OCI-LY1 (cell line): ENCODE measurements around the gene LAMA5.

Experiments
- H2AFZ ChIP-seq: fragments of 200-600 bp; sonication (generic), shearing (Covaris generic); 2 replicates; pipeline ENCODE4 v1.6.0; 2014; ENCODE audit warnings: antibody characterized with exemption, mild to moderate bottlenecking, low read length
- H3F3A ChIP-seq: fragments of 200-600 bp; sonication (generic), shearing (Covaris generic); 2 replicates; pipeline ENCODE4 v1.6.0; 2014; ENCODE audit warnings: mild to moderate bottlenecking, antibody characterized with exemption, low read length, moderate library complexity; ENCODE audit not compliant: insufficient read depth
- H3K27ac ChIP-seq: fragments of 200-600 bp; sonication (generic); 2 replicates; pipeline ENCODE4 v1.5.1; 2014; ENCODE audit warnings: low read length, mixed run types, mild to moderate bottlenecking, low read depth; ENCODE audit not compliant: poor library complexity, severe bottlenecking
- H3K27me3 ChIP-seq: fragments of 200-600 bp; sonication (generic); 2 replicates; pipeline ENCODE4 v1.6.0; 2014; ENCODE audit warnings: antibody characterized with exemption, mild to moderate bottlenecking, low read length, moderate library complexity; ENCODE audit not compliant: insufficient read depth
- H3K36me3 ChIP-seq: fragments of 200-600 bp; sonication (generic); 2 replicates; pipeline ENCODE4 v1.6.1; 2014; ENCODE audit warnings: mild to moderate bottlenecking, antibody characterized with exemption, low read length, moderate library complexity, mixed read lengths; ENCODE audit not compliant: insufficient read depth
- H3K4me1 ChIP-seq: fragments of 200-600 bp; sonication (generic); 2 replicates; pipeline ENCODE4 v1.5.1; 2014; ENCODE audit warnings: mild to moderate bottlenecking, low read length, moderate library complexity; ENCODE audit not compliant: insufficient read depth, severe bottlenecking
- H3K4me2 ChIP-seq: fragments of 200-600 bp; sonication (generic), shearing (Covaris generic); 2 replicates; pipeline ENCODE4 v1.6.1; 2014; ENCODE audit warnings: low read length
- H3K4me3 ChIP-seq: fragments of 200-600 bp; sonication (generic); 2 replicates; pipeline ENCODE4 v1.5.1; 2014; ENCODE audit warnings: low read length, low read depth, mild to moderate bottlenecking, mixed read lengths; ENCODE audit not compliant: poor library complexity, severe bottlenecking
- H3K79me2 ChIP-seq: fragments of 200-600 bp; shearing (Covaris generic); 2 replicates; pipeline ENCODE4 v1.6.1; 2016; ENCODE audit warnings: mixed run types, low read length, mixed read lengths; ENCODE audit not compliant: insufficient read depth
- H3K9ac ChIP-seq: fragments of 200-600 bp; sonication (generic), shearing (Covaris generic); 2 replicates; pipeline ENCODE4 v1.6.1; 2014; ENCODE audit warnings: mild to moderate bottlenecking, low read length, mixed read lengths
- H3K9me2 ChIP-seq: fragments of 200-600 bp; sonication (generic), shearing (Covaris generic); 2 replicates; pipeline ENCODE4 v1.6.1; 2014; ENCODE audit warnings: low read depth, mild to moderate bottlenecking, low read length, mixed read lengths
- H3K9me3 ChIP-seq: fragments of 200-600 bp; shearing (Covaris generic); 2 replicates; pipeline ENCODE4 v1.6.1; 2014; ENCODE audit warnings: low read length, mixed read lengths
- H4K20me1 ChIP-seq: fragments of 200-600 bp; sonication (generic), shearing (Covaris generic); 2 replicates; pipeline ENCODE4 v1.6.0; 2016; ENCODE audit warnings: mild to moderate bottlenecking, low read length; ENCODE audit not compliant: insufficient read depth
- EZH2 ChIP-seq: fragments of 200-600 bp; sonication (generic), shearing (Covaris generic); IDR thresholded peaks from 2 replicates; pipeline ENCODE4 v1.8.0; 2017; ENCODE audit warnings: borderline replicate concordance, mixed run types, mild to moderate bottlenecking, antibody characterized with exemption, low read length, moderate library complexity, mixed read lengths
- TF ChIP-seq, protein P1 (sequence below): fragments of 200-600 bp; sonication (generic), shearing (Covaris generic); IDR thresholded peaks from 2 replicates; pipeline ENCODE4 v1.5.1; 2017; ENCODE audit warnings: mild to moderate bottlenecking, antibody characterized with exemption, low read length, moderate library complexity, mixed read lengths

The LAMA5 gene

GRCh38 chr20:62386383-62387218, 19.5 kb upstream of the LAMA5 start, which contains the start of gene RPS21:
Gene RPS21 (plus strand): TSS chr20:62387103. CDS start chr20:62387339, 236 bp downstream.
- H3K27ac ChIP-seq = peak within 1 kb of the TSS; percentile 56
- no peaks in the 10 kb centered on the region for H3K9me2 ChIP-seq
- peaks cover 21% of the 10 kb centered on the region for H3K4me1 ChIP-seq
- peak within 1 kb of the TSS; percentile 97 for H3K4me2 ChIP-seq
- TF ChIP-seq, protein P1, sequence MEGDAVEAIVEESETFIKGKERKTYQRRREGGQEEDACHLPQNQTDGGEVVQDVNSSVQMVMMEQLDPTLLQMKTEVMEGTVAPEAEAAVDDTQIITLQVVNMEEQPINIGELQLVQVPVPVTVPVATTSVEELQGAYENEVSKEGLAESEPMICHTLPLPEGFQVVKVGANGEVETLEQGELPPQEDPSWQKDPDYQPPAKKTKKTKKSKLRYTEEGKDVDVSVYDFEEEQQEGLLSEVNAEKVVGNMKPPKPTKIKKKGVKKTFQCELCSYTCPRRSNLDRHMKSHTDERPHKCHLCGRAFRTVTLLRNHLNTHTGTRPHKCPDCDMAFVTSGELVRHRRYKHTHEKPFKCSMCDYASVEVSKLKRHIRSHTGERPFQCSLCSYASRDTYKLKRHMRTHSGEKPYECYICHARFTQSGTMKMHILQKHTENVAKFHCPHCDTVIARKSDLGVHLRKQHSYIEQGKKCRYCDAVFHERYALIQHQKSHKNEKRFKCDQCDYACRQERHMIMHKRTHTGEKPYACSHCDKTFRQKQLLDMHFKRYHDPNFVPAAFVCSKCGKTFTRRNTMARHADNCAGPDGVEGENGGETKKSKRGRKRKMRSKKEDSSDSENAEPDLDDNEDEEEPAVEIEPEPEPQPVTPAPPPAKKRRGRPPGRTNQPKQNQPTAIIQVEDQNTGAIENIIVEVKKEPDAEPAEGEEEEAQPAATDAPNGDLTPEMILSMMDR = no peak
- TF ChIP-seq EZH2 = no peak
- H3K79me2 ChIP-seq = peaks cover 27% of the 10 kb centered on the region
- peak within 1 kb of the TSS; percentile 100 for H3K9ac ChIP-seq
- no peaks in the 10 kb centered on the region for H3K27me3 ChIP-seq
- no peaks in the 10 kb centered on the region for H4K20me1 ChIP-seq
- H3K9me3 ChIP-seq = no peaks in the 10 kb centered on the region
- no peaks in the 10 kb centered on the region for H3F3A ChIP-seq
- peak within 1 kb of the TSS; percentile 100 for H3K4me3 ChIP-seq
- H2AFZ ChIP-seq = no peak within 1 kb of the TSS
- H3K36me3 ChIP-seq = peaks cover 53% of the 10 kb centered on the region

DNA sequence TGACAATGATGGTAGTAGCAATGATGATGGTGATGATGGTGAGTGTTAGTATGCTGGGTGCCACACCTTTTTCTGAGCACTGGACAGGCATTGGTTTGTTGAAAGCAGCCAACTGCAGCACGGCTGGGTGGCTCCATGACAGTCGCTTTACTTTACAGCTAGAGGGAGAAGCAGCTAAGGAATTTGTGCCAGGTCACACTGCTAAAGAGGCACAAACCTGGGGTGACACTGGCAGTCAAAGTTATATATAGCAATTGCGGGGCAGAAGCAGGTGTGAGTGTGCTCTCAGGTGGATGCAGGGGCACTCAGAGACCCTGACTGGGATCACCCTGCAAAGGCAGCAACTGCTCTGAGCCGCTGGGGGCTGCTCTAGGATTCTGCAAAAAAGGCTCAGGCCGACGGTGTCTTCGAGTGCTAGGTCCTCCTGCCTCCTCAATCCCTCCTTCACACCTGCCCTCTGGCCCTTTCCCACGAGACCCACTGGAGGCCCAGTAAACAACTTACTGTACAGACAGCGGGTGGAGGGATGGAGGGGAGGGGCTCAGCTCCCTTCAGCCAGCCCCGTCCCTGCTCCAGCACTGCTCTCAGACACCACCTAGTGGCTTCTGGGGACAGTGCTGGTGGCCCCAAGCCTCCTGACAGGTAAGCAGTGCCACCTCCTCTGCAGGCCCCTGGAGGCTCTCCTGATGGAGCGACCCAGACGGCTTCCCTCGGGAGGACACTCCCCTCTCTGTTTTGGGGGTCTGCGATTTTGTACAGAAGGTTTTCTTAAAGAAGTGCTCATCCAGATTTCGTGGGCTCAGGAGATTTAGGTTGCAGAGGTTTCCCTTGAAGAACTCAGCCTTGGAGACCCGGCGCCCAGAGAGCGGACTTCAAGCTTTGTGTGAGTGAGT, 15.4 kb upstream of the LAMA5 start:
- no peaks in the 10 kb centered on the region for H3K9me3 ChIP-seq
- no peak overlapping the region for H2AFZ ChIP-seq
- H4K20me1 ChIP-seq = no peaks in the 10 kb centered on the region
- no peak overlapping the region for H3K27ac ChIP-seq
- no peaks in the 10 kb centered on the region for H3K27me3 ChIP-seq
- H3F3A ChIP-seq = no peaks in the 10 kb centered on the region
- peaks cover 15% of the 10 kb centered on the region for H3K79me2 ChIP-seq
- no peak overlapping the region for H3K4me3 ChIP-seq
- H3K4me1 ChIP-seq = peaks cover 7% of the 10 kb centered on the region
- no peak for TF ChIP-seq EZH2
- TF ChIP-seq, protein P1 = peak; percentile 92
- no peak overlapping the region for H3K4me2 ChIP-seq
- H3K36me3 ChIP-seq = peaks cover 17% of the 10 kb centered on the region
- H3K9me2 ChIP-seq = no peaks in the 10 kb centered on the region
- H3K9ac ChIP-seq = no peak overlapping the region

DNA sequence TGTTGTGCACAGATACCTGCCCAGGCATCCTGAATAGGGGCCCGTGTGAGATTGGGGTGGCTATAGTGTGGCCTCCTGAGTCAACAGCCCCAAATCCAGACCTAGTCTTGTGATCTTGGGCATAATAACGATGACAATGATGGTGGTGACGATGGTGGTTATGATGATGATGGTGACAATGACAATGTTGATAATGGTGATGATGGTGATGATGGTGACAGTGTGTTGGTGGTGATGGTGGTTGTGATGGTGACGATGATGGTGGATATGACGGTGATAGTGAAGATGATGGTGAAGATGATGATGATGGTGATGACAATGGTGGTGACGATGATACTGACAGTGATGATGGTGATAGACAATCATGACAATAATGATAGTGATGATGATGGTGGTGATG, 14.7 kb upstream of the LAMA5 start:
- H3K27me3 ChIP-seq = no peaks in the 10 kb centered on the region
- H3K4me3 ChIP-seq = no peak overlapping the region
- H4K20me1 ChIP-seq = no peaks in the 10 kb centered on the region
- H3F3A ChIP-seq = no peaks in the 10 kb centered on the region
- H3K9me3 ChIP-seq = no peaks in the 10 kb centered on the region
- H3K4me2 ChIP-seq = no peak overlapping the region
- no peak overlapping the region for H3K27ac ChIP-seq
- H3K4me1 ChIP-seq = peaks cover 7% of the 10 kb centered on the region
- no peaks in the 10 kb centered on the region for H3K9me2 ChIP-seq
- H3K9ac ChIP-seq = no peak overlapping the region
- H3K79me2 ChIP-seq = peaks cover 11% of the 10 kb centered on the region
- peaks cover 12% of the 10 kb centered on the region for H3K36me3 ChIP-seq
- H2AFZ ChIP-seq = no peak overlapping the region
- no peak for TF ChIP-seq EZH2
- TF ChIP-seq, protein P1 = no peak
